ENCODE results near the gene NPR3.

NPR3 gene

DNA sequence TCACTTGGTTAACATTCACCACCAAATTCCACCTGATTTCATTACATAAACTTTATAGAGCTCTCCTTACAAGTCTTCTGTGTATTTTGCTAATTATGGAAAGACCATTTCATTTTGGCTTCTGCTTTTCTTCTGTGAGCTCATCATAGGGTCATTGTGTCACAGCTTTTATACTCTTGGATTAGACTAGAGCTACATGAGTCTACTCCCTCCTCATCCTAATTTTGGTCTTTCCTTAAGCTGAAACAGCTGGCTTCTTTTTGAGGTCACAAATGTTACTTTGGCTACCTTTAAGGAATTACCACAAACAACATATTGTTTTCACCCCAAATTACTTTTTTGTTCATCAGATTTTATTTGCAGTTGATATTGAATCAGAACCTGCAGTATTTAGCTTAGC is 103.0 kb downstream of the NPR3 start:
- DNase-seq: no peak

DNA sequence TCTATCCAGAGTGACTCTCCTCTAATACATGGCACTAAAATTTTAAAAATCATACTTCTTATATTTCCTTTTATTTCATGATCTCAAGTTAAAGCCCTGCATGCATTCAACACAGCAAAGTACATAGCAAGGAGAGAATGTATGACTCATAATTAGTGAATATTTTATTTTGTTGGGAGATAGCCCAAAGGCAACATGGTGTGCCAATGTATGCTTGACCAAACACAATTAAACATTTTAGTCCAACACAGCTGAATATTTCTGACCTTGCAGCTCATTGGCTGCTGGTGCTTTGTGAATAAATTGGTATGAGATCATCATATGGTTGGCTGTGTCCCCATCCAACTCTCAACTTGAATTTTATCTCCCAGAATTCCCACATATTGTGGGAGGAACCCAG is 103.5 kb downstream of the NPR3 start:
- DNase-seq: no peak

DNA sequence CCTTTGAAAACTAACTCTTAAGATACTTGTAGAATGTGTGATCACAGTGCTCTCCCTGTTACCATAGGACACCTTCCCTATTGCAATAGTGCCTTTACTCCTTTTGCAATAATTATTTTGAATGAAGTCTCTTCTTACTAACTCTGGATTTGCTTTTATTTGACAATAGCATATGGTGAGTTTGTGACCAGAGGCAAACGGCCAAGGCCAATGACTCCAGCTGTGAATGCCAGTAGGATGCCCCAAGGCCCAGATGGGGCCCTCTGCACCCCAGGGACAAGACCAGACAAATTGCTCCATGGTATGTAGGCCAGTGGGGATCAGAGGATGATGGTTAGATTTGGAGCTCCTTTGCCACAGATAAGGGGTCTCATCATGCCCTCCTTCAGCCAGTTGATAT is 116.9 kb downstream of the NPR3 start:
- no peak for DNase-seq

DNA sequence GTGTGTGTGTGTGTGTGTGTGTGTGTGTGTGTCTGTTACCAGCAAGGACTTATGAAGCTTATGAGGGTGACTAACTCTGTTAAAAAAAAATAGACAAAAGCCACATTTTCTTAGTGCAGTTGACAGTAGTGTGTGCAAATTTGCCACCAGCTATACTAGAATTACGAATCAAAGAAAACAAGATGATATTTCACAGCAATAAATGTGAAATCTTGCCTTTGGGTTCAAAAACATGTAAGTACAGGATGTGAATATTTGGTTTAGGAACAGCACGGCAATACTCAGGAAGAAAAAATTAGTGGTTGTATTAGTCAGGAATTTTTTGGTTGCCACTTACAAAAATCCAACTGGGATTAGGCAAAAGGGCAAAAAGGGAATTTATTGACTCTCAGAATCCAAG is 117.4 kb downstream of the NPR3 start:
- no peak for DNase-seq

DNA sequence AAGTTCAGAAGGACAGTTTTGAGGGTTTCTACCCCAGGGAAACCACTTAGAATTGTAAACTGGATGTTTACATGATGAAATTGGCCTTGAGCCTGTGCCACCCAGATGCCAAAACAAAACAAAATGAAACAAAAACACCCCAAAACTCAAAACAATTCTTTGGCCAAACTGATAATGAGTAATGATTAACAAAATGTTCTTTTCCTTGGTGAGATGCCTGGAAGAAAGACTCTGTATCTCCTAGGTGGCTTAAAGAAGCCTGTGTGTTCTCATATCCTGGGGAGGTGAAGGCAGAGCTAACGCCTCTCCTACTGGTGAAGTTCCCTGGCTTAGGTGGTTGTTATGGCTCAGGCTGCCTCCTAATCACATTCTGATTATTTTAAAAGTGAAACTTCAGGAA is 120.5 kb downstream of the NPR3 start:
- DNase-seq: no peak

DNA sequence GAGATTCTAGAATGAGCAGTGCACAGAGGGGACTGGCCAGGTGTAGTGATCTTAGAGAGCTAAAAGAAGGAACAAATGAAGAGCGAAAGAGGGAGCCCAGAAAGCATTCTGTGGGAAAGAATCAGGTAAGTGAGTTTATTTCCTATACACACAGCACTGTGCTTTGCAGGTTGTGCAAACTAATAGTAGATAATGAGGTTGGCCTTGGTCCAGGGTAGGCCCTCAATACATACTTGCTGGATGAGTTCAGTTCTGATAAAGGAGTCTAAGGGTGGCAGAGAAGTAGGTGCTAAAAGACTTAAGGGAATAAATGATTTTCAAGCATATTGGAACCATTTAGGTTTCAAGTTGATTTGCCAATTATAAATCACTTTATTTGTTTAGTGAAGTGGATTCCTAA is 122.0 kb downstream of the NPR3 start:
- DNase-seq: no peak

DNA sequence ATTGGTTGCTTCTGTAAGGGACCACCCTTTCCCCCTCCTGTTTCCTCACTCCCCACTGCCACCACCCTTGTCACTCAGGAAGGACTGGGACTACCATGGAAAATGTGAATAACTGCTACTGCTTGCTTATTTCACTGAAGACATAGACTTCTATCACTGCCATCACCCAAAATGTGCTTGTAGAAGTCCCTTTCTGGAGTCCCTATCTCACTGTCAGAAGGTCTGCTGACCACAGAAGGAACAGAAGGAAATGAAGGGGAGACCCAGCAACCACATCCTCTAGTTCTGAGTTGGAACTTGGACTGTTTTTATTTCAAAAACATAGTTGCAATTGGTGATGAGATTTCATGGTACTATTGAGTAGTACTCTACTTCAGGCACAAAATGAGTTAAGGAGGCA is 122.5 kb downstream of the NPR3 start:
- no peak for DNase-seq

DNA sequence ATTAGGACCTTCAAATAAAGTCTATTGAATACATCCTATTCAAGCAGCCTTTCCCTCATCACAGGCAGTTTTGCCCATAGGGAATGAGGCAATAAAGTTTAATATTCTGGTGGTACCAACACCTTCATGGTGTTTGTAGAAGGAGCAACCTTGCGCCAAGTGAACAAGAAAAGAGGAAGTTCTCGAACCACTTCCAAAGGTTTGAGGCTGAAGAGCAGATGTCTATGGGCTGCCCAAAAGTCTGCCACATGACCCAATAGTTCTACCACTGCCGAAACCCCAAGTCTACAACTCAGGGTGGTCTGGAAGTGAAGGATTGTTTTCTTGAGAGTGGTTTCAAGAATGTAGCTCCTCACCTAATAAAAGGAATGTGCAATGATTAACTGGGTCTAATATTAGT is 123.1 kb downstream of the NPR3 start:
- no peak for DNase-seq

DNA sequence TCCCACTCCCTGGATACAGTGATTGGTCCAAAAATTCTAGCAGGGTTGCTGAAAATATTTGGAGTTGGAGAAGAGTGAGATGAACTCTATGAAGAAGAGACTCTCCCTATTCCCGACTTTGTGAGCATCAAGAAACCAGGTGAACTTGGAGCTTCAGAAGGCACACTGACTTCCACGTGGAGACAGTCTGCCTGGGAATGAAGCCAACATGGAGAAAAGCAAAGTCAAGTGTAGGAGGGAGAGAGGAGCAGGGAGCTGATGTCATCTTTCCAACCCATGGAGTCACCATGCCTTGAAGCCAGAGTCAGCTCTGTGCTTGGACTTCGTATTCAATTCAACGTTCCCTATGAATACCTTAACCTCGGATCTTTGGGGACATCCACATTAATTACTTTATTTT is 125.1 kb downstream of the NPR3 start:
- DNase-seq: no peak

DNA sequence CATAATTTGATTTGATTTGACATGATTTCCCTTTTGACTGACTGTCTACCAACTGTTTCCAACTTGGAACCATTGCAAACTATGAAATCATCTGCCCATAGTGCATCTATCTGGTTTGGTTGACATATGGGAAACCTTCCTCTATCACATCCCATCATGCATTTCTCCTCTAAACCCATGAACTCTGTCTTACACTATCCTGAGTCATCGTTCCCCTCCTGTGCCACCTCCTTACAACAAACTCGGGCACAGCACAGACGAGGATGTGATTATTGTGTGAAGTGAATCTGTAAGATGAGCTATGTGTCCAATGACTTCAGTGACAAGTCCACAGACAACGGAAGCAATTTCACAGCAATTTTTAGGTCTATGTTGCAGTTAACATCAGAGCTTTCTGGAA is 126.1 kb downstream of the NPR3 start:
- no peak for DNase-seq

DNA sequence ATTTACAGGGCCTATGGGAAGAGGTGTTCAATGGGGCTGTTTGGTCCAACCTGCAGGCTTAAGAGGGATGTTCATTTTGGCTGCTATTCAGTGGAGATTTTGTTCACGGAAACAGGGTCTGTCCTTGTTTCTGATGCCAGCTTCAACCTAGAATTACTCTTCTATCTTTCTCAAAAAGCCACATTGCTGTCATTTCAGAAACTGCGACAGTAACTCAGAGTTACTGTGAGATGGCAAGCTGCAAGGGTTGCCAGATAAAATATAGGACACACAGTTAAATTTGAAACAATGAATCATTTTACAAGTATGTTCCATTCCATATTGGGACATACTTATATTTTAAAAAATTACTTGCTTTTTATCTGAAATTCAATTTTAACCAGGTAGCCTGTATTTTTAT is 128.0 kb downstream of the NPR3 start:
- DNase-seq: no peak

DNA sequence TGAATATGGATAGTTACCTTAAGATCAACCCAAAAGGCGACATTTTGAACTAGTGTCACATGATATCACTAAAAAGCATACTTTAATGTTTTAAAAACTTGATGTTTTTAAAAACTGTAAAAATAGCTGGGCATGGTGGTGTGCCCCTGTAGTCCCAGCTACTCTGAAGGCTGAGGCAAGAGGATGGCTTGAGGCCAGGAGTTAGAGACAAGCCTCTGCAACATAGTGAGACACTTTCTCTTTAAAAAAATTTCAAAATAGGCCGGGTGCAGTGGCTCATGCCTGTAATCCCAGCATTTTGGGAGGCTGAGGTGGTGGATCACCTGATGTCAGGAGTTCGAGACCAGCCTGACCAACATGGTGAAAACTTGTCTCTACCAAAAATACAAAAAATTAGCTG is 129.5 kb downstream of the NPR3 start:
- DNase-seq: no peak
